Right lobe of liver (tissue), 4 donors: ENCODE measurements around the gene ABCA3.

Experiments
- POLR2A ChIP-seq: fragments of 450-650 bp; IDR thresholded peaks from one replicate; pipeline ENCODE4 v1.6.1; 2017; ENCODE audit warnings: antibody characterized with exemption, mild to moderate bottlenecking
- TF ChIP-seq, protein P1 (sequence below), 4 donors: fragments of 200-600 bp in 3 of 4; fragments of 450-650 bp in 1 of 4; IDR thresholded peaks; one replicate each; pipeline versions ENCODE4 v1.5.1 to v1.8.0; 2016 to 2022; ENCODE audit warnings: antibody characterized with exemption in 4 of 4, mild to moderate bottlenecking in 2 of 4
- donor health status: DM: no; HTN: no; CAD: no.
- donor health status: DM: no; HTN: no; CAD: no.
- donor health status: DM: no; HTN: yes; CAD: no.

DNA sequence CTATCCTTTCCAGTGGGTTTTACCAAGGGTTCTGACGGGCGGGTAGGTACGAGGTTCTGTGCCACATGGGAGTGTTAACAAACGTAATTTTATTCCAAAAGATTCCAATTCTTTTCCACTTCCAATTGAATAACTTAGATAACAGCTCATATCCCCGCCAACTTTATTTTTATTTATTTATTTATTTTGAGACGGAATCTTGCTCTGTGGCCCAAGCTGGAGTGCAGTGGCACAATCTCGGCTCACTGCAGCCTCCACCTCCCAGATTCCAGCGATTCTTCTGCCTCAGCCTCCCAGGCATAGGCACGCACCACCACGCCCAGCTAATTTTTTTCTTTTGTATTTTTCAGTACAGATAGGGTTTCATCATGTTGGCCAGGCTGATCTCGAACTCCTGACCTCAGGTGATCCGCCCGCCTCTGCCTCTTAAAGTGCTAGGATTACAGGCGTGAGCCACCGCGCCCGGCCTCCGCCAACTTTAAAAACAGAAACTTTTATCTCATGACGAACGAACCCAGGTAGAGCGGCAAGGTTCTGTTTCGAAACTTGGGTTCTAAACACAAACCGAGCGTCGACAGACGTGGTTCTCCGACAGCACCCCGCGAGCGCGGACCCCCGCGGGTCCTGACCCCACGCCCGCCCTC, 89.8 kb downstream of the ABCA3 start:
- TF ChIP-seq POLR2A = no peak
- TF ChIP-seq, protein P1, sequence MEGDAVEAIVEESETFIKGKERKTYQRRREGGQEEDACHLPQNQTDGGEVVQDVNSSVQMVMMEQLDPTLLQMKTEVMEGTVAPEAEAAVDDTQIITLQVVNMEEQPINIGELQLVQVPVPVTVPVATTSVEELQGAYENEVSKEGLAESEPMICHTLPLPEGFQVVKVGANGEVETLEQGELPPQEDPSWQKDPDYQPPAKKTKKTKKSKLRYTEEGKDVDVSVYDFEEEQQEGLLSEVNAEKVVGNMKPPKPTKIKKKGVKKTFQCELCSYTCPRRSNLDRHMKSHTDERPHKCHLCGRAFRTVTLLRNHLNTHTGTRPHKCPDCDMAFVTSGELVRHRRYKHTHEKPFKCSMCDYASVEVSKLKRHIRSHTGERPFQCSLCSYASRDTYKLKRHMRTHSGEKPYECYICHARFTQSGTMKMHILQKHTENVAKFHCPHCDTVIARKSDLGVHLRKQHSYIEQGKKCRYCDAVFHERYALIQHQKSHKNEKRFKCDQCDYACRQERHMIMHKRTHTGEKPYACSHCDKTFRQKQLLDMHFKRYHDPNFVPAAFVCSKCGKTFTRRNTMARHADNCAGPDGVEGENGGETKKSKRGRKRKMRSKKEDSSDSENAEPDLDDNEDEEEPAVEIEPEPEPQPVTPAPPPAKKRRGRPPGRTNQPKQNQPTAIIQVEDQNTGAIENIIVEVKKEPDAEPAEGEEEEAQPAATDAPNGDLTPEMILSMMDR (IDR thresholded peaks at IDR 0.05) = no peak
